Peyer's patch (tissue), 4 donors: ENCODE results near the gene TMEM183A.

Experiments used
- POLR2A ChIP-seq, 2 donors: fragments of 450-650 bp; IDR thresholded peaks; one replicate each; pipeline ENCODE4 v1.5.1; 2017; ENCODE audit warnings: antibody characterized with exemption in 2 of 2, mild to moderate bottlenecking in 2 of 2, moderate library complexity in 2 of 2
- TF ChIP-seq, protein P1 (sequence below), 6 experiments: fragments of 450-650 bp in 4 of 6; fragments of 200-600 bp in 2 of 6; sonication (generic) in 1 of 6; IDR thresholded peaks; one replicate each; pipeline ENCODE4 v1.5.1; 2017 to 2019; ENCODE audit warnings: antibody characterized with exemption in 6 of 6, mild to moderate bottlenecking in 3 of 6, moderate library complexity in 1 of 6

- TF ChIP-seq, protein P1, sequence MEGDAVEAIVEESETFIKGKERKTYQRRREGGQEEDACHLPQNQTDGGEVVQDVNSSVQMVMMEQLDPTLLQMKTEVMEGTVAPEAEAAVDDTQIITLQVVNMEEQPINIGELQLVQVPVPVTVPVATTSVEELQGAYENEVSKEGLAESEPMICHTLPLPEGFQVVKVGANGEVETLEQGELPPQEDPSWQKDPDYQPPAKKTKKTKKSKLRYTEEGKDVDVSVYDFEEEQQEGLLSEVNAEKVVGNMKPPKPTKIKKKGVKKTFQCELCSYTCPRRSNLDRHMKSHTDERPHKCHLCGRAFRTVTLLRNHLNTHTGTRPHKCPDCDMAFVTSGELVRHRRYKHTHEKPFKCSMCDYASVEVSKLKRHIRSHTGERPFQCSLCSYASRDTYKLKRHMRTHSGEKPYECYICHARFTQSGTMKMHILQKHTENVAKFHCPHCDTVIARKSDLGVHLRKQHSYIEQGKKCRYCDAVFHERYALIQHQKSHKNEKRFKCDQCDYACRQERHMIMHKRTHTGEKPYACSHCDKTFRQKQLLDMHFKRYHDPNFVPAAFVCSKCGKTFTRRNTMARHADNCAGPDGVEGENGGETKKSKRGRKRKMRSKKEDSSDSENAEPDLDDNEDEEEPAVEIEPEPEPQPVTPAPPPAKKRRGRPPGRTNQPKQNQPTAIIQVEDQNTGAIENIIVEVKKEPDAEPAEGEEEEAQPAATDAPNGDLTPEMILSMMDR (IDR thresholded peaks at IDR 0.05), result no peak
- no peak for TF ChIP-seq POLR2A (IDR thresholded peaks at IDR 0.05)
Measured at GRCh38 chr1:203048086-203048485, 40.9 kb downstream of the TMEM183A start.
